ENCODE data around the gene RPS26. TPM values are rescaled to one million over a fixed set of nuclear protein-coding genes. Genes with fewer than 3 reads are reported as not detected.

The RPS26 gene
- total and polyA plus RNA-seq, 2 donors (not counting 3 experiments of a cell fraction or from before 2014, with no cell fraction given), result 57.3 to 1,847 TPM

DNA sequence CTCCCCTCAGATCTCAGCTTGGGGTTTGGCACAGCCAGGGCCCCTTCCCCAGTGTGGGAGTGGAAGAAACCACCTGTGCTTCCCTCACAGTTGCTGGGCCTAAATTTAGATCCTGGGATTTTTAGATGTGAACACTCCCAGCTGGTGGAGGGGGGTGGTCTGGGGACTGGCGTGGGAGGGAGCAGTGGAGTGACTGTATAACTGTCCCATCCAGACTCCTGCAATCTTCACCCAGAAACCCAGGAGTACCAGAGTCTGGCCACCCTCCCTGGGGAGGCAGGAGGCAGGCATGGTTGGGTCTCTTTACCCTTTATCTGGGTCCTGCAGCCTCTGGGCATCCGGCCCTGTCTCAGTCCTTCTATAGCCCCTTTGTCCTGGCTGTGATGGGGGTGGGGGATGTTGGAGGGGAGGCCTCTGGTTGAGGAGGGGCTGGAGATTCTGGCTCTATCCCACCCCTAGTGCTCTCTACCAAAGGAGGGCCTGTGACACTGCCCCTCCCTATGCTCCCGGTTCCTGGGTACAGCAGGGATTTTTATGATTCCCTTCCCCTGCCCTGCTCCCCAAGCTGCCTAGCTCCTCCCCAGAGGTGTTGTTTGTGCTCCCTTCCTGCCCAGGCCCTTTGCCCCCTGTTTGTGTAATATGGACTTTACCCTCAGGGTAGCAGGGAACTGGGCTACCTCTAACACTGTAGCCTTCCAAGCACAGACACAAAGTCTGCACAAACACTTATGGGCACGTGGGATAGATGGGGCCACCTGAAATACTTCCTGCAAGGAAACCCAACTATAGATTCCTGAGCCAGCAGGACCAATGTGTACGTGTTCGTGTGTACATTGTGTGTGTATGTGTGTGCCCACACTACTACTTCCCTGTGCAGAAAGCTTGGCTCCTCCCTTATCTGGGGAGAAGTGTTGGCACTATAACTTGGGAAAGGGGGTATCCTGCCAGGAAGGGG lies 40.0 kb downstream of the RPS26 start:
- Histone ChIP-seq H4K20me1 (replicated peaks; ENCODE audit: control insufficient read depth, extremely low read depth, insufficient read depth, low read length) (no peaks in the 10 kb centered on the region), H3K79me2 (ENCODE audit: control insufficient read depth, insufficient read depth, low read length) (no peaks in the 10 kb centered on the region), H3K4me1 (ENCODE audit: control insufficient read depth, extremely low read depth, insufficient read depth, low read length) (peaks cover 10% of the 10 kb centered on the region), H3K9ac (replicated peaks; ENCODE audit: extremely low read depth, insufficient read depth, low read length) (no peak overlapping the region), H3K9me3 (replicated peaks; ENCODE audit: control insufficient read depth, insufficient read depth, low read length) (no peaks in the 10 kb centered on the region), H3K27ac (ENCODE audit: insufficient read depth, low read depth, low read length) (no peak overlapping the region), H2AFZ (ENCODE audit: low read depth, low read length) (no peak overlapping the region), H3K27me3 (ENCODE audit: control insufficient read depth in 2 of 2, insufficient read depth in 2 of 2, low read length in 2 of 2) (peaks cover 2 to 4% of the 10 kb centered on the region in 2 experiments), H3K9me1 (replicated peaks; ENCODE audit: control insufficient read depth, extremely low read depth, insufficient read depth, low read length) (no peaks in the 10 kb centered on the region), H3K36me3 (ENCODE audit: control insufficient read depth in 2 of 2, extremely low read depth in 1 of 2, insufficient read depth in 2 of 2, low read length in 2 of 2) (no peaks in the 10 kb centered on the region), H3K4me2 (ENCODE audit: insufficient read depth, low read length) (no peak overlapping the region), H3K4me3 (replicated peaks in 1 of 3; ENCODE audit: insufficient read depth in 1 of 3, low read depth in 1 of 3, low read length in 3 of 3) (no peak overlapping the region)
- DNase-seq (ENCODE audit: low read depth, low spot score) (no peak), FAIRE-seq (no peak)
- TF ChIP-seq, protein P1, sequence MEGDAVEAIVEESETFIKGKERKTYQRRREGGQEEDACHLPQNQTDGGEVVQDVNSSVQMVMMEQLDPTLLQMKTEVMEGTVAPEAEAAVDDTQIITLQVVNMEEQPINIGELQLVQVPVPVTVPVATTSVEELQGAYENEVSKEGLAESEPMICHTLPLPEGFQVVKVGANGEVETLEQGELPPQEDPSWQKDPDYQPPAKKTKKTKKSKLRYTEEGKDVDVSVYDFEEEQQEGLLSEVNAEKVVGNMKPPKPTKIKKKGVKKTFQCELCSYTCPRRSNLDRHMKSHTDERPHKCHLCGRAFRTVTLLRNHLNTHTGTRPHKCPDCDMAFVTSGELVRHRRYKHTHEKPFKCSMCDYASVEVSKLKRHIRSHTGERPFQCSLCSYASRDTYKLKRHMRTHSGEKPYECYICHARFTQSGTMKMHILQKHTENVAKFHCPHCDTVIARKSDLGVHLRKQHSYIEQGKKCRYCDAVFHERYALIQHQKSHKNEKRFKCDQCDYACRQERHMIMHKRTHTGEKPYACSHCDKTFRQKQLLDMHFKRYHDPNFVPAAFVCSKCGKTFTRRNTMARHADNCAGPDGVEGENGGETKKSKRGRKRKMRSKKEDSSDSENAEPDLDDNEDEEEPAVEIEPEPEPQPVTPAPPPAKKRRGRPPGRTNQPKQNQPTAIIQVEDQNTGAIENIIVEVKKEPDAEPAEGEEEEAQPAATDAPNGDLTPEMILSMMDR (IDR thresholded peaks at IDR 0.05; ENCODE audit: extremely low read depth in 1 of 2, insufficient read depth in 1 of 2, low read depth in 1 of 2, low read length in 2 of 2), result no peak
- TF ChIP-seq JUN (IDR thresholded peaks at IDR 0.05; ENCODE audit: borderline replicate concordance, insufficient read depth, insufficient read length, low read depth) (no peak), EZH2 (IDR thresholded peaks at IDR 0.05; ENCODE audit: borderline replicate concordance, low read depth, low read length, severe bottlenecking) (no peak), GATA2 (IDR thresholded peaks at IDR 0.05; ENCODE audit: insufficient read depth, insufficient read length, low read depth, low read length) (no peak), POLR2A (IDR thresholded peaks at IDR 0.05; ENCODE audit: low read depth, low read length) (no peak), FOS (IDR thresholded peaks at IDR 0.05; ENCODE audit: borderline replicate concordance, insufficient read depth, low read length) (no peak), POLR2AphosphoS5 (IDR thresholded peaks at IDR 0.05; ENCODE audit: insufficient read depth, low read depth, low read length) (no peak)
- TF ChIP-seq, protein P2, sequence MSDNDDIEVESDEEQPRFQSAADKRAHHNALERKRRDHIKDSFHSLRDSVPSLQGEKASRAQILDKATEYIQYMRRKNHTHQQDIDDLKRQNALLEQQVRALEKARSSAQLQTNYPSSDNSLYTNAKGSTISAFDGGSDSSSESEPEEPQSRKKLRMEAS (IDR thresholded peaks at IDR 0.05; ENCODE audit: insufficient read depth, insufficient read length), result no peak
- CTCF ChIA-PET, result interaction anchor here (1.3 to 5.0 kb wide), 2 partner anchors 22 to 287 kb away, joined by 3 to 59 read pairs; partner anchors contain the start of gene PA2G4
- no TSS peak for BruUV-seq (replicated peaks)
- intact Hi-C loops (cut with micrococcal nuclease) (no loop called here), dilution Hi-C loops (cut with MboI; ENCODE audit: extremely low pct_ligation_motif_present, low sequenced_read_pairs) (no loop called here)
- POLR2A ChIA-PET, result interaction anchor here (1.3 kb wide), 1 partner anchor 23 kb away, joined by 3 read pairs; the partner anchor contains the start of gene PA2G4

All from endothelial cell of umbilical vein (primary cell).